Fibroblast of the aortic adventitia (primary cell): ENCODE measurements around the gene GPN2. TPM values are rescaled to one million over a fixed set of nuclear protein-coding genes. Genes with fewer than 3 reads are reported as not detected.

Experiments used
- DNase-seq: peaks from one replicate; pipeline ENCODE4 v3.0.0-alpha.2; 2010; ENCODE audit warnings: low read depth
- H3K4me3 ChIP-seq: 2 replicates; pipeline ENCODE4 v1.5.1; 2011; ENCODE audit warnings: low read depth, mild to moderate bottlenecking, control low read depth, low read length, moderate library complexity
- total RNA-seq: library from RNA; depleted of rRNA; stranded (reverse); fragments of >200 nt; gene quantifications from 2 replicates; pipeline ENCODE4 v1.2.3, GENCODE V29; 2012; ENCODE audit warnings: low replicate concordance
- TF ChIP-seq, protein P1 (sequence below): IDR thresholded peaks from 2 replicates; pipeline ENCODE4 v1.5.1; 2011; ENCODE audit warnings: mild to moderate bottlenecking, low read length, control low read depth, inconsistent platforms; ENCODE audit not compliant: insufficient read depth

The GPN2 gene
- total RNA-seq, 1 donor, result 7.0 TPM

DNA sequence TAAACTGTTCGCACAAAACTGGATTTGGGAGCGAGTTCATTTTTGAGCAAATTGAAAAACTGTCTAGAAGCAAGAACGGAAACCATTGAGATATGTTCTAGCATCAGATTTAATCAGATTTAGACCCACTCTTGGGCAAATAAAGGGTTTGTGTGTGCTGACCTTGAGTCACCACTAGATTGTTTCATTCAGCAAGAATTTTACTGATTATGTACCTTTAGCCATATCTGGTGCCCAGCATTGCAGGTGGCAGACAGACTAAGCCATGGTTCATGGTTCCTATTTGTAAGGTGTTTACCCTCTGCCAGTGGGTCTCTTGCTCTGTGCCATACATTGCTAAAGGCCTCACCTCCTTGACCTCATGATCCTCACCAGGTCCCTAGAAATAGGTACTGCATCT is 32.8 kb upstream of the GPN2 start:
- H3K4me3 ChIP-seq, result peak overlapping the region; percentile 92
- DNase-seq, result no peak

DNA sequence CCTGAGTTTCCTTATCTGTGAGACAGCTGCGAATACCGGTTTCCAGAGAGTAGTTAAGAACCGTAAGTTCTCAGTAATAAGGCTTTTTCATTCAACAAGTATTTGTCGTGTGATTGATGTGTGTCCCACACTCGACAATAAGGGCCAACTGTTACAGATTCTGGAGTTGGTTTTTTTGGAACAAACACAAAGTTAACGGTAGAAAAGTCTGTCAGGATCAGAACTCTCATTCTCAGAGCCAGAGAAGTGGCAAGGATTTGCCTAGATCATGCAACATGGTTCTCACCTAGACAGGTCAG is 32.3 kb upstream of the GPN2 start:
- TF ChIP-seq, protein P1, sequence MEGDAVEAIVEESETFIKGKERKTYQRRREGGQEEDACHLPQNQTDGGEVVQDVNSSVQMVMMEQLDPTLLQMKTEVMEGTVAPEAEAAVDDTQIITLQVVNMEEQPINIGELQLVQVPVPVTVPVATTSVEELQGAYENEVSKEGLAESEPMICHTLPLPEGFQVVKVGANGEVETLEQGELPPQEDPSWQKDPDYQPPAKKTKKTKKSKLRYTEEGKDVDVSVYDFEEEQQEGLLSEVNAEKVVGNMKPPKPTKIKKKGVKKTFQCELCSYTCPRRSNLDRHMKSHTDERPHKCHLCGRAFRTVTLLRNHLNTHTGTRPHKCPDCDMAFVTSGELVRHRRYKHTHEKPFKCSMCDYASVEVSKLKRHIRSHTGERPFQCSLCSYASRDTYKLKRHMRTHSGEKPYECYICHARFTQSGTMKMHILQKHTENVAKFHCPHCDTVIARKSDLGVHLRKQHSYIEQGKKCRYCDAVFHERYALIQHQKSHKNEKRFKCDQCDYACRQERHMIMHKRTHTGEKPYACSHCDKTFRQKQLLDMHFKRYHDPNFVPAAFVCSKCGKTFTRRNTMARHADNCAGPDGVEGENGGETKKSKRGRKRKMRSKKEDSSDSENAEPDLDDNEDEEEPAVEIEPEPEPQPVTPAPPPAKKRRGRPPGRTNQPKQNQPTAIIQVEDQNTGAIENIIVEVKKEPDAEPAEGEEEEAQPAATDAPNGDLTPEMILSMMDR, result no peak
- no peak for DNase-seq
- H3K4me3 ChIP-seq, result peak overlapping the region; percentile 92

More for the DNA sequence above, 32.8 kb upstream of the GPN2 start:
- TF ChIP-seq, protein P1, result no peak

DNA sequence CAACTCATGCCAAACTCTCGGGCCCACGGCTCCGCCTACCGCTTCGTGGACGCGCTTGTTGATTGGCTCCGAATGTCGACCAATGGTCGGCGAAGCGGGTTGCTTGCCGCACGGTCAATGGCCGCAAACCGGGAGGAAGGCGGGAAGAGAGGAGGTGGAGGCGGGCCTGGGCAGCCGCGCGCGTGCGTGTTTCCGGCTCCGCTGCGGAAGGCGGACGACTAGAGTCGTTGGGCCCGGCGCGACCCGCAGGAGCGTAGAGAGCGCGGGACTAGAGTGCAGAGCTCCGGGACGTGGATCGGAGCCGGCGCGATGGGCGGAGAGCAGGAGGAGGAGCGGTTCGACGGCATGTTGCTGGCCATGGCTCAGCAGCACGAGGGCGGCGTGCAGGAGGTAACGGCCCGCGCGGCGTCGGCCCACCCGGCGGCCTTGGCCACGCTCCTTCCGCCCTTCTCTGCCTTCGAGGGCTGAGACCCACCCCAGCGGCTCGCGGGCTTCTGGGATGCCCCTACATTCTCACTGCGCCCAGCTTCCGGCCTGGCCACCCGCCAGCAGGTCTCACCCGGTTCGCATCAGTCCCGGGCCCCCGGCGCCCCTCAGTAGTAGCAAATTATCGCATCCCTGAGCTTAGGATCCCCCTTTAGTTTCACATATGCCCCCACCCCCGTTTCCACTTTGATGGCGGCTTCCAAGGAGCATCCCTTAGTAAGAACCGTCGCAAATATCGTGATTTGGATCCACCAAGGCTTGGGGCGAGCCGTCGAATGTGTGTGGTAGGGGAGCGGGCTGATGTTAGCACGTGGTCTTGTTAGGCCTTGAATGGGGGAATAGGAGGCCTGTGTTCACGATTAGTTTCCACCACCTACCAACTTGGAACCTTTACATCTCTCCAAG is 31.7 kb upstream of the GPN2 start, which contains the start of gene NUDC:
Gene NUDC, plus strand, starts transcription at position 204 of the 891 bp plus-strand sequence. Its CDS starts 106 bp downstream, at position 310.
- TF ChIP-seq, protein P1, result no peak
- DNase-seq, result peak; percentile 95
- H3K4me3 ChIP-seq, result peak within 1 kb of the TSS; percentile 92

DNA sequence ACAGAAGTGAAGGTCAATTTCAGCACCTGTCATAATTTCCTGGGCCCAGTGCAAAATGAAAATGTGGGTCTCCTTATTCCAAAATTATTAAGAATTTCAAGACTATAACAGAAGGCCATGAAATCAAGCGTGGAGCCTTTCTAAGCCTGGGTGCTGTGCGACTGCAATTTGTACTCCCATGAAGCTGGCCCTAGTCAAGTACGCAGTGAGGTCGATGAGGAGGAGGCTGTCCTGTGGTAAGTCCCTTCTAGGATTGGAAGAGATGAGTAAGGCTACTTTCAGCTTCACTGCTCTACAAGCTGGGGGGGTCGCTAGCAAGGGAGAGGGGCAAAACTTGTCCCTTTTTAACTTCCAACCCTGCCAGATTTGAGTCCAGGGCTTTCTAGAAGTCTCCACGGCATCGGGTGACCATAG is 31.1 kb upstream of the GPN2 start:
- DNase-seq, result no peak
- peak overlapping the region; percentile 62 for H3K4me3 ChIP-seq
- TF ChIP-seq, protein P1, result no peak

DNA sequence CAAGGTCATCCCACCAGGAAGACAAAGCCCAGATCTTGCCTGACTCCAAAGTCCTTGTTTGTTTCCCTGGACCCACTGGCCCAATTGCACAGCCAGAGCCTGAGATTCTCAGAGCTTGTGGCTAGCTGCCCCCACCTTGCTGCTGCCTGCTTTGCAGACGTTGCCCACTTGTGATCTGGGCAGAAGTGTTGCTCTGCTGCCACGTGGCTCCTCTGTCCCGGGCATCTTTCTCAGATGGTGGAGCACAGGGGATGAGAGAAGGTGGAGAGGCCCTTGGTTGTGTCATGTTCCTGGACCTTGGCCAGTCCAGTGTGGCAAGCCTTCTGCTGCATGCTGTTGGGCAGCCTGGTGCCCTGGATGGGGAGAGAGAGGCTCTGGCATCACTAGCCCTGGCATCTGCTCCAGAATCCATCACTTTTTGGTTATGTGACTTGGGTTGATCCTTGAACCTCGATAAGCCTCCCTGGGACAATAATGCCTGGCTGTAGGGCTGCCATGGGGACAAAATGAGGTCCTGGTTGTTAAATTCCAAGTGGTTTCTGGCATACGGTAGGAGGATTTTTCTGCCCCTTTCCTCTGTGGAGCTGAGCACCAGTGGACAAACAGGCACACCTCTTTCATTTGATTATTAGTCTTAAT is 25.2 kb upstream of the GPN2 start:
- H3K4me3 ChIP-seq, result no peak overlapping the region
- TF ChIP-seq, protein P1, result no peak
- no peak for DNase-seq

DNA sequence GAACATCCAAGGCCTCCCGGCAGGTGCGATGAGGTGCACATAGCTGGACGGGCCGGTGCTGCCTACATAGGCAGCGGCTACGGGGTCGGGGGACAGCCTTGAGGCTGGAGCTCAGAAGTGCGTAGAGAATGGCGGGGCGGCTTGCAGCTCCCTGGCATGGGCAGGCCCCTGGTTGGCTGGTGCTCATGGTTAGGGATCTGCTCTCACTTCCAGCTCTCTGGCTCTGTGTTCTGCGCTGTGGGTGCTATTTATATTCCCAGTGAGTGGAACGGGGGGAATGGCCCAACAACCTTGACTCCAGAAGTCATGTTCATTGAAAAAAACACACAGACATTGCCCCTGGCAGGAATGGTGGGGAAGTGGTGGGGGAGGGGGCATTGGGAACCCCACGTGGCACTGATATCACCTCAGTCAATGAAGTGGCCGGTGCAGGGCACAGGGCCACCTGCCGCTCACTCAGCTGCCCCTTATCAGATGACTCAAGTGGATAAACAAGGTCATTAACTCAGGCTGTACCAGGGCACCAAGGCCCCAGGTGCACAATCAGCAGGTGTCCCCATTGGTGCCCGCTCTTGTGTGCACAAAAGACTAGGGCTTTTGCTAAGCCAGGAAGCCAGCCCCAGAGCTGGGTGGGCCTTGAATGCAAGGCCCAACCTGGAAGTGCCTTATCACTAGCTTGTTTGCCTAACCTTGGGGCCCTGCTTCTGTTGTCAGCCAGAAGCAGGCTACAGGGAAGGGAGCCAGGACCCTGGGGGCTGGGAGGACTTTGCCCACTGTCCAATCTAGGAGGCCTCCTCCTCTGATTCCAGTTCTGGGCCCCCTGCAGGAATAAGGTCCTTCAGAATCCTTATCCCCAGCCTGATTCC is 23.9 kb upstream of the GPN2 start, which contains the start of gene NR0B2:
Gene NR0B2, minus strand, starts transcription at position 222 of the 866 bp plus-strand sequence. Its CDS starts 35 bp downstream, at position 187.
- TF ChIP-seq, protein P1, result no peak
- H3K4me3 ChIP-seq, result no peak within 1 kb of the TSS
- DNase-seq, result no peak
